Pancreas (tissue), 10 donors: ENCODE results near the gene RBM44. TPM values are rescaled to one million over a fixed set of nuclear protein-coding genes. Genes with fewer than 3 reads are reported as not detected.

ENCODE experiments used
- ATAC-seq, 4 donors: fragments of 200-7000 bp; cut with Tn5 transposase; one replicate each; pipeline versions ENCODE4 v1.8.0 to v1.9.1; 2020; ENCODE audit warnings: mild to moderate bottlenecking in 4 of 4, moderate library complexity in 4 of 4
- DNase-seq, 6 donors: peaks; one replicate each; pipeline ENCODE4 v3.0.0-alpha.2; 2020
- FAIRE-seq: peaks from 2 replicates; lab custom pipeline; 2012; peaks lifted over from hg19 to GRCh38; lab: Jason Lieb, UNC
- H3K27ac ChIP-seq, 4 donors: fragments of 200-600 bp; sonication (generic); 1 replicate in 3 of 4; 2 replicates in 1 of 4; pipeline versions ENCODE4 v1.5.0 to v1.8.0; 2020
- H3K27me3 ChIP-seq, 4 donors: fragments of 200-600 bp; one replicate each; pipeline ENCODE4 v1.8.0; 2021
- H3K36me3 ChIP-seq, 3 donors: fragments of 200-600 bp; sonication (generic) in 1 of 3; one replicate each; pipeline versions ENCODE4 v1.5.0 to v1.8.0; 2020 to 2021
- H3K4me1 ChIP-seq, 3 donors: fragments of 200-600 bp; one replicate each; pipeline ENCODE4 v1.8.0; 2021
- H3K4me3 ChIP-seq, 4 donors: fragments of 200-600 bp; sonication (generic) in 2 of 4; one replicate each; pipeline versions ENCODE4 v1.5.0 to v1.8.0; 2020 to 2021
- H3K9me3 ChIP-seq, 4 donors: fragments of 200-600 bp; one replicate each; pipeline ENCODE4 v1.8.0; 2021
- CTCF ChIP-seq, 4 donors: fragments of 200-600 bp; sonication (generic) in 3 of 4; IDR thresholded peaks; one replicate each; pipeline versions ENCODE4 v1.5.0 to v1.8.0; 2021; ENCODE audit warnings: antibody characterized with exemption in 4 of 4
- WGBS, 2 donors: extraction: QIAGEN DNeasy Blood & Tissue Kit; methylation state at CpG; one replicate each; pipeline ENCODE4 v1.1.7; 2013; 5-methylcytosine and 5-hydroxymethylcytosine counted together
- intact Hi-C, 3 donors: fragments of 100-400 bp; cut with DNase I; formaldehyde crosslinking; loops; one replicate each; pipeline versions ENCODE4 v1.11.1 to v1.14.2; 2022
- polyA plus RNA-seq, 2 donors: library from polyadenylated mRNA; stranded (reverse); fragments of 200-250 nt; gene quantifications; one replicate each; pipeline ENCODE4 v1.2.3, GENCODE V29; 2013
- total RNA-seq, 6 donors: library from RNA; stranded (reverse); fragmentation: NEBNext Ultra II Directional in 4 of 6; extraction: Animal tissue kit (Norgen Biotek cat#: 25700) in 4 of 6; gene quantifications; one replicate each; pipeline versions ENCODE4 v1.2.1 to v1.2.4, GENCODE V29; 2021 to 2023
- donor health status: healthy with polysubstance abuse.
- donor health status: DM: no; HTN: no; CAD: no; lungs with moderate emphysema.
- donor health status: DM: no; HTN: no; CAD: no.
- donor health status: control.
- donor health status: control.
- donor health status: Bipolar disorder and iron deficiency.
- donor health status: DM: yes; HTN: yes; CAD: no.
- donor health status: DM: no; HTN: no; CAD: no.
- donor health status: DM: no; HTN: no; CAD: no.
- donor health status: DM: yes; HTN: yes; CAD: no.

Gene RBM44
- total and polyA plus RNA-seq, 8 donors, result 0.09 to 0.47 (median 0.32) TPM

- FAIRE-seq (peak; percentile 20), DNase-seq (no peak), ATAC-seq (no peak)
- Histone ChIP-seq H3K4me1 (peaks cover 0 to 12% (median 5%) of the 10 kb centered on the region in 3 donors), H3K27me3 (no peaks in the 10 kb centered on the region), H3K9me3 (no peaks in the 10 kb centered on the region), H3K4me3 (no peak overlapping the region), H3K36me3 (no peaks in the 10 kb centered on the region), H3K27ac (no peak overlapping the region)
- intact Hi-C loops, result no loop called here
- WGBS, 2 donors, result 90 to 98% methylated on average over 2 of the region's 2 CpGs
- TF ChIP-seq CTCF (IDR thresholded peaks at IDR 0.05), result no peak
These were observed 25.0 kb downstream of the RBM44 start for GRCh38 chr2:237823544-237823943.

DNA sequence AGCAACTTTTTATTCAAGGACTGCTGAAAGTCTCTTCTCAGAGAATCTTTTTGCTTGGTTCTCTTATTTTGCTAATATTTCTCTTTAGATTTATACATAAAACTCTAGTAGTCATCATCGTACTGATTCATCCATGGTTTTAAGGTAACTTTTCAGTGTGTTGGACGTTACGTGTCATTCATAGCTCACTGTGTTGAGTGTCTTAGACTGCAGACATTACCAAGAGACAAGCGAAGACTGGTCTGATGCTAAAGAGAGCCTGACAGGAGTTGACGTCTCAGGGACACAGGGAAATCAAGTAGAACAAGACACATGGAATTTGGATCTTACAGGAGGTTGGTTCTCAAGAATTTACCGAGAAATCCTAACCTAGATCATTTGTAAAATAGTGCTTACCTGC, 25.5 kb downstream of the RBM44 start:
- Histone ChIP-seq H3K27ac (no peak overlapping the region), H3K27me3 (no peaks in the 10 kb centered on the region), H3K36me3 (no peaks in the 10 kb centered on the region), H3K4me1 (peaks cover 0 to 12% (median 5%) of the 10 kb centered on the region in 3 donors), H3K9me3 (no peaks in the 10 kb centered on the region), H3K4me3 (no peak overlapping the region)
- DNase-seq (no peak), FAIRE-seq (no peak), ATAC-seq (no peak)
- TF ChIP-seq CTCF (IDR thresholded peaks at IDR 0.05), result no peak
- 90 to 94% methylated on average over 6 of the region's 6 CpGs for WGBS, 2 donors
- intact Hi-C loops, result no loop called here

DNA sequence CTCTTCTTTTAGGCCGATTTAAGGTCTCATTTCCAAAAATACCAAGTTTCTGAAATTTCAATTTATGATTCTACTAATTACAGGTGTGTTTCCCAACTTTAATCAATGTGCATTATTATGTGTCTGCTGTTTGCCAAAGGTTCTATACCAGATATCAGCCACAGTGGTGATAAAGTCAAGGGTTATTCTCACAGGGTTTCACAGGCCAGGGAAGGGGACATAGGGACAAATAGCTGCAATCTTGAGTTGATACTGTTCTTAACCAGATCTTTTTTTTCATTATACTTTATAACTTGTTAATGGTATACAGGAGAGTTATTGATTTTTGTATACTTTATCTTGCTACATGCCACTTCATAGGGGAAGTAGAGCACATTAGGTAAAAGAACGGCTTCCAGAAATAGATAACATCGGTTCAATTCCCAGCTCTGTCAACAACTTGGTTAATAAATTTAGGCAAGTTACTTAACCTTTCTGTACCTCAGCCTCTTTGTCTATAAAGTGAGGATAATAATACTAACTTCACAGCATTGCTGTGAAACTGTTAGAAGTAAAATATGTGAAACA, 28.9 kb downstream of the RBM44 start:
- 20 to 25% methylated on average over 3 of the region's 3 CpGs for WGBS, 2 donors
- intact Hi-C loops, result no loop called here
- FAIRE-seq (no peak), ATAC-seq (peak in 3 of 4 donors; percentile 43 to 70 (median 64)), DNase-seq (no peak)
- Histone ChIP-seq H3K4me1 (peaks cover 0 to 12% (median 5%) of the 10 kb centered on the region in 3 donors), H3K27ac (no peak overlapping the region), H3K36me3 (no peaks in the 10 kb centered on the region), H3K4me3 (no peak overlapping the region), H3K9me3 (no peaks in the 10 kb centered on the region), H3K27me3 (no peaks in the 10 kb centered on the region)
- no peak for TF ChIP-seq CTCF (IDR thresholded peaks at IDR 0.05)

- no peak overlapping the region for H3K27ac ChIP-seq
- H3K27me3 ChIP-seq, result no peaks in the 10 kb centered on the region
- intact Hi-C loops, result no loop called here
- H3K4me1 ChIP-seq, result peaks cover 0 to 12% (median 5%) of the 10 kb centered on the region in 3 donors
- ATAC-seq, result no peak
- no peak overlapping the region for H3K4me3 ChIP-seq
- no peaks in the 10 kb centered on the region for H3K36me3 ChIP-seq
- H3K9me3 ChIP-seq, result no peaks in the 10 kb centered on the region
- FAIRE-seq, result no peak
- WGBS, 2 donors, result 64 to 68% methylated on average over 2 of the region's 2 CpGs
- DNase-seq, result no peak
- no peak for TF ChIP-seq CTCF (IDR thresholded peaks at IDR 0.05)
These were observed 31.9 kb downstream of the RBM44 start for GRCh38 chr2:237830522-237830921.

DNA sequence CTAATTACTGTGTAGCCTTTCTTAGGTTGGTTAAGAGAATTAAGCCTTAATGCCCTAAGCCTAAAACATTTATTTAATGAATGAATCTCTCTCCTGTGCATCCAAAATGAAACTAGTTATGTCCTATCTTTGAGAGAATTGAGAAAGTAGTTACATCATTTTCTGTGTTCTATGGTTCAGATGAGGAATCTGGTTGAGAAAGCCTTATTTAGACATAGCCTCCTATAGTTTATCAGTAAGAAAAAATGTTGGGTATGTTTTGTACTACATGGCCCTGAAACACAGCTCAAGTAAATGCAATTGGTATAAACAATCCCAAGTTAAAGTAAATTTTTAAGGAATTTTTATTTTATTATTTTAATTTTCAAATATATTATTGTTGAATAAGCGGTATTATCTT, 35.0 kb downstream of the RBM44 start:
- FAIRE-seq, result no peak
- ATAC-seq, result no peak
- no peaks in the 10 kb centered on the region for H3K27me3 ChIP-seq
- TF ChIP-seq CTCF (IDR thresholded peaks at IDR 0.05), result no peak
- 97 to 98% methylated on average over 1 of the region's 1 CpG for WGBS, 2 donors
- H3K9me3 ChIP-seq, result no peaks in the 10 kb centered on the region
- DNase-seq, result no peak
- intact Hi-C loops, result no loop called here
- no peaks in the 10 kb centered on the region for H3K4me1 ChIP-seq
- H3K4me3 ChIP-seq, result no peak overlapping the region
- H3K27ac ChIP-seq, result no peak overlapping the region
- H3K36me3 ChIP-seq, result no peaks in the 10 kb centered on the region
